Measurements from ENCODE around the gene PLEKHG7. TPM values are rescaled to one million over a fixed set of nuclear protein-coding genes. Genes with fewer than 3 reads are reported as not detected.

Gene PLEKHG7
- total and polyA plus RNA-seq, 2 of the 8 experiments (the other 6 are each of a cell fraction or from before 2014, with no cell fraction given) = not detected

- TF ChIP-seq TAF1 (IDR thresholded peaks at IDR 0.05; ENCODE audit: low read depth, low read length) = no peak
- TF ChIP-seq USF2 (IDR thresholded peaks at IDR 0.05; ENCODE audit: low read length) = no peak
- TF ChIP-seq POLR2AphosphoS5 (IDR thresholded peaks at IDR 0.05; ENCODE audit: low read depth, low read length) = no peak
- no peak for TF ChIP-seq EZH2 (IDR thresholded peaks at IDR 0.05; ENCODE audit: low read depth, low read length, severe bottlenecking)
Observed at GRCh38 chr12:92718483-92718990, 15.7 kb downstream of the PLEKHG7 start (continued).

Data from H1 (cell line).